Osteoblast (primary cell): Measurements from ENCODE around the gene VDAC2. TPM values are rescaled to one million over a fixed set of nuclear protein-coding genes. Genes with fewer than 3 reads are reported as not detected.

Experiments used
- DNase-seq: peaks from one replicate; pipeline ENCODE4 v3.0.0; 2011; ENCODE audit warnings: low spot score, mixed read lengths; ENCODE audit not compliant: insufficient read length; ENCODE audit errors: missing footprints
- H2AFZ ChIP-seq: 2 replicates; pipeline ENCODE4 v1.6.0; 2011; ENCODE audit warnings: mild to moderate bottlenecking, low read length
- H3K27ac ChIP-seq: 2 replicates; pipeline ENCODE4 v1.5.1; 2011; ENCODE audit warnings: mild to moderate bottlenecking, low read depth, low read length, moderate library complexity
- H3K27me3 ChIP-seq: 2 replicates; pipeline ENCODE4 v1.6.0; 2012; ENCODE audit warnings: mild to moderate bottlenecking, control low read depth, inconsistent platforms, low read length, moderate library complexity; ENCODE audit not compliant: insufficient read depth
- H3K36me3 ChIP-seq: 2 replicates; pipeline ENCODE4 v1.5.1; 2011; ENCODE audit warnings: mild to moderate bottlenecking, low read length, control low read depth, moderate library complexity; ENCODE audit not compliant: insufficient read depth
- H3K4me1 ChIP-seq: 2 replicates; pipeline ENCODE4 v1.5.1; 2011; ENCODE audit warnings: mild to moderate bottlenecking, low read length, control low read depth, moderate library complexity; ENCODE audit not compliant: insufficient read depth
- H3K4me2 ChIP-seq: 2 replicates; pipeline ENCODE4 v1.6.0; 2011; ENCODE audit warnings: mild to moderate bottlenecking, low read length; ENCODE audit not compliant: insufficient read depth
- H3K4me3 ChIP-seq: fragments of 200-600 bp; sonication (generic); 3 replicates; pipeline ENCODE4 v1.5.1; 2012; ENCODE audit warnings: mild to moderate bottlenecking, low read length, inconsistent platforms; ENCODE audit not compliant: insufficient read depth
- H3K79me2 ChIP-seq: 2 replicates; pipeline ENCODE4 v1.6.0; 2012; ENCODE audit warnings: mild to moderate bottlenecking, low read length, control low read depth, inconsistent platforms; ENCODE audit not compliant: insufficient read depth
- H3K9me3 ChIP-seq: 2 replicates; pipeline ENCODE4 v1.5.1; 2011; ENCODE audit warnings: low read depth, low read length, control low read depth
- H4K20me1 ChIP-seq: 2 replicates; pipeline ENCODE4 v1.6.0; 2012; ENCODE audit warnings: mild to moderate bottlenecking, low read length, control low read depth; ENCODE audit not compliant: insufficient read depth
- CTCF ChIP-seq: IDR thresholded peaks from 2 replicates; pipeline ENCODE4 v1.5.1; 2011; ENCODE audit warnings: mild to moderate bottlenecking, low read depth, low read length, moderate library complexity; ENCODE audit errors: extremely low read depth
- total RNA-seq: library from RNA; depleted of rRNA; stranded (reverse); fragments of >200 nt; gene quantifications from 2 replicates; pipeline ENCODE4 v1.2.3, GENCODE V29; 2012

Gene VDAC2
- total RNA-seq, 1 donor, result 141 TPM

- Histone ChIP-seq H3K4me1 (peaks cover 39% of the 10 kb centered on the region), H3K9me3 (no peaks in the 10 kb centered on the region), H2AFZ (no peak overlapping the region), H3K4me3 (no peak overlapping the region), H3K4me2 (no peak overlapping the region), H4K20me1 (peaks cover 21% of the 10 kb centered on the region), H3K27ac (peak overlapping the region; percentile 15), H3K27me3 (no peaks in the 10 kb centered on the region), H3K36me3 (peaks cover 72% of the 10 kb centered on the region), H3K79me2 (peaks cover 80% of the 10 kb centered on the region)
- no peak for DNase-seq
- no peak for TF ChIP-seq CTCF
These were observed 12.9 kb downstream of the VDAC2 start for GRCh38 chr10:75223507-75223906.

DNA sequence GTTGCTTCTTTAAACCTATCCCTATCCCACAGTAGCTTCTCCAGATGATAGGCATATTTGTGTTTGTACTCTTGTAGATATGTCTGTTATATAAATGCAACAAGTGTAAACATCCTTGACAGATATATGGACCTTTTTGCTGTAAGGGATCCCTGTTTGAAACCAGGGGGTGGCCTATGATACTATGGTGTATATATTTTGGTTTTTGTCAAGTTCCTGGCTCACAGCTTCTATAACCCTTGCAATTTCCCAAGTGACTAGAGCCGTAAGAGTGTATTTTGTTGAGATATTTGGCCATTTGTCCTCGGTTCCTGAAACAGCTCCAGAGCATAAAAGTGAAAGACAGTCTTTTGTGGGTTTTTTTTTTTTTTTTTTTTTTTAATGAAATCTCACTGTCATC is 15.5 kb downstream of the VDAC2 start:
- Histone ChIP-seq H3K36me3 (peaks cover 74% of the 10 kb centered on the region), H4K20me1 (peaks cover 38% of the 10 kb centered on the region), H3K4me3 (no peak overlapping the region)

GRCh38 chr10:75226656-75227055 is 16.1 kb downstream of the VDAC2 start:
- Histone ChIP-seq H2AFZ (no peak overlapping the region), H3K36me3 (peaks cover 74% of the 10 kb centered on the region), H3K79me2 (peaks cover 63% of the 10 kb centered on the region), H3K4me1 (peaks cover 60% of the 10 kb centered on the region), H3K4me2 (no peak overlapping the region), H3K27me3 (no peaks in the 10 kb centered on the region), H3K27ac (peak overlapping the region; percentile 67), H3K4me3 (no peak overlapping the region), H3K9me3 (no peaks in the 10 kb centered on the region), H4K20me1 (peaks cover 38% of the 10 kb centered on the region)
- no peak for TF ChIP-seq CTCF
- no peak for DNase-seq

More for the DNA sequence above, 15.5 kb downstream of the VDAC2 start:
- Histone ChIP-seq H3K27me3 (no peaks in the 10 kb centered on the region), H3K4me2 (peak overlapping the region; percentile 61), H3K4me1 (peaks cover 60% of the 10 kb centered on the region), H3K9me3 (no peaks in the 10 kb centered on the region), H2AFZ (no peak overlapping the region), H3K27ac (peak overlapping the region; percentile 67), H3K79me2 (peaks cover 68% of the 10 kb centered on the region)
- no peak for DNase-seq
- no peak for TF ChIP-seq CTCF

DNA sequence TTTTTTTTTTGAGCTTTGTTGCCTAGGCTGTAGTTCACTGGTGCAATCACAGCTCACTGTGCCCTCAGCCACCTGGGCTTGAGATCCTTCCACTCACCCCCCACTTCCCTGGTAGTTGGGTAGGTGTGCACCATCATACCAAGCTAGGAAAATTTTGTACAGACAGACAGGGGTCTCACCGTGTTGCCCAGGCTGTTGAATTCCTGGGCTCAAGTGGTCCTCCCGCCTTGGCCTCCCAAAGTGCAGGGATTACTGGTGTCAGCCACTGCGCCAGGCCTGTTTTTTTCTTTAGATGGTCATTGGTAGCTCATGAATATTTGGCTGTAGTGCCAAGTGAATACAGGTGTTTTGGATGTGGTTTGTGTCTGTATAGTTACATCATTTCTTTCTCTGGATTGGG is 17.7 kb downstream of the VDAC2 start:
- DNase-seq, result no peak

More for the DNA sequence above, 17.7 kb downstream of the VDAC2 start:
- peaks cover 34% of the 10 kb centered on the region for H4K20me1 ChIP-seq
- peaks cover 67% of the 10 kb centered on the region for H3K36me3 ChIP-seq
- H3K4me2 ChIP-seq, result no peak overlapping the region
- H3K79me2 ChIP-seq, result peaks cover 47% of the 10 kb centered on the region
- H3K27me3 ChIP-seq, result no peaks in the 10 kb centered on the region
- H3K4me1 ChIP-seq, result peaks cover 55% of the 10 kb centered on the region
- no peak overlapping the region for H3K4me3 ChIP-seq
- no peak overlapping the region for H2AFZ ChIP-seq
- H3K27ac ChIP-seq, result peak overlapping the region; percentile 43
- no peaks in the 10 kb centered on the region for H3K9me3 ChIP-seq
- no peak for TF ChIP-seq CTCF
